G401 (cell line): Measurements from ENCODE around the gene FSTL4. TPM values are rescaled to one million over a fixed set of nuclear protein-coding genes. Genes with fewer than 3 reads are reported as not detected.

ENCODE experiments used
- DNase-seq: peaks from one replicate; pipeline ENCODE4 v3.0.0-alpha.2; 2015; ENCODE audit warnings: low spot score
- in situ Hi-C: cut with HindIII; loops from 2 replicates; pipeline ENCODE4 v1.10.0; 2016; ENCODE audit warnings: low sequenced_read_pairs, mixed read lengths
- total RNA-seq: library from RNA; depleted of rRNA; stranded (reverse); fragments of >200 nt; shearing (Covaris generic); gene quantifications from 2 replicates; pipeline ENCODE4 v1.2.3, GENCODE V29; 2014

FSTL4 gene
- total RNA-seq, 1 experiment from 2014 or later: not detected

GRCh38 chr5:133523961-133524586, 88.3 kb downstream of the FSTL4 start:
- in situ Hi-C loops: no loop called here
- DNase-seq: no peak

DNA sequence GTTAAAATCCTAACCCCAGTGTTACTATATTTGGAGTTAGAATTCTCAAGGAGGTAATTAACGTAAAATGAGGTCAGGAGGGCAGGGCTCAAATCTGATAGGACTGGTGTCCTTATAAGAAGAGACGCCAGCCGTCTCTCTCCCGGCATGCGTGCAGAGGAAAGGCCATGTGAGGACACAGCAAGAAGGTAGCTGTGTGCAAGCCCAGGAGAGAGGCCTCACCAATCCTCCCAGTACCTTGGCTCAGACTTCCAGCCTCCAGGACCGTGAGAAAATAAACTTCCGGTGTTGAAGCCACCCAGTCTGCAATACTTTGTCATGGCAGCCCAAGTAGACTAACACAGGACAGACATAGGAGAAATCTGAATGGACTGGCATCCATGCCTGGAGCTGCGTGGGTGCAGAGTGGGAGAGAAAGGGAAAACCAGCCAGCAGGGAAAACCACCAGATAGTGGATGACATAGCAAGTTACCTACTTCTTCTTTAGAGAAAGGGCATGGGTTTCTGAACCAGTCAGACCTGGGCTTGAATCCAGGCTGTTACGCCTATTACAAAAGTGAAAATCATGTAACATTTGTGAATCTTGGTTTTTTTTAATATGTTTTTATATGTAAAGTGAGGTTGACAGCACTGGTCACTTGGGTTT, 89.2 kb downstream of the FSTL4 start:
- no peak for DNase-seq
- in situ Hi-C loops: no loop called here

- no peak for DNase-seq
- in situ Hi-C loops: no loop called here
These were observed 90.5 kb downstream of the FSTL4 start for GRCh38 chr5:133521801-133522200.

- DNase-seq: peak; percentile 32
- in situ Hi-C loops: no loop called here
These were observed 91.2 kb downstream of the FSTL4 start for GRCh38 chr5:133520991-133521706.

- in situ Hi-C loops: no loop called here
- DNase-seq: no peak
These were observed 92.3 kb downstream of the FSTL4 start for GRCh38 chr5:133520062-133520461.

GRCh38 chr5:133519191-133519590, 93.2 kb downstream of the FSTL4 start:
- DNase-seq: peak; percentile 58
- in situ Hi-C loops: no loop called here

GRCh38 chr5:133514456-133514855, 97.9 kb downstream of the FSTL4 start:
- DNase-seq: no peak
- in situ Hi-C loops: no loop called here

- DNase-seq: no peak
- in situ Hi-C loops: no loop called here
These were observed 99.4 kb downstream of the FSTL4 start for GRCh38 chr5:133512896-133513295.

GRCh38 chr5:133511653-133512235, 100.6 kb downstream of the FSTL4 start:
- no peak for DNase-seq
- in situ Hi-C loops: no loop called here

DNA sequence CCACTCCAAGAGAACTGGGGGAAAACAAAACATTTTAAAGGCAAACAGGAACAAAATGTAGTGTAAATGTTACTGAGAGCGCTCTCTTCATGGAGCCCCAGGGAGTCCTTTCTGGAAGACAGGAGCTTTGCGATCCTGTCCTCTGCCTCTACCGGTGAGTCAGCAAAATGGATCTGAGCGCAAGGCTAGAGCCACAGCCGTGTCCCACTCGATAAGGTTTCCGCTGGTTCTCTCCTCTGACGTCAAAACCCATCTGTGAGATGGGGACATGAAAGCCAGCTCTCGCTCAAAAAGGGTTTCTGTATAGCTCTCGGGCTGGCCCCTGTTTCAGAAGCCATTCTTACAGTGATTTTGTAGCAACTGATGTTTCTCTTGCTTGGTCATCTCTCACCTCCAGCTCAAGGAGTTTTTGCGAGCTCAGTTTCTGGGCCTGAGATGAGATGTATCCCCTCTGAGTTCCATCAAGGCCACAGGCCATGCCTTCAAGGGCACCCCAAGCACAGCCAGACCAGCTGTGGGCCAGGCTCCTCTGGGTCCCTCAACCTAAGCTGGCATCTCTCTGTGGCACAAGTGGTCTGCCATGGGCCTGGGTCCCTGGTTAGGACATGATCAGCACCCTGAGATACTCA, 101.6 kb downstream of the FSTL4 start:
- no peak for DNase-seq
- in situ Hi-C loops: no loop called here

DNA sequence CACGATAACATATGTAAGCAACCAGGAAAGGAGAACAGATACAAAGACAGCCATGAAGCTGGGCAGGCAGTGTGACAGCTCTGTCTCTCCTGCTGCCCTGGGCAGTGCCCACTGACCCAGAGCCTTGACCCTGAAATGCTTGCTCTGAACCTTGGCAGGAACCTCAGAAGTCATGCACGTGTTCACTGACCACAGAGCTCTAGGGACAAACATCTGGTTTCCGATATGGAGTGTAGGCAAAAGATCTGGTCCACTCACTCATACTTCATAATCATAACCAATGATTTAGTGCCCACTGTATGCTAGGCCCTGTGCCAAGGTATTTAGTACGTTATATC, 102.6 kb downstream of the FSTL4 start:
- DNase-seq: no peak

GRCh38 chr5:133508845-133509741, 103.2 kb downstream of the FSTL4 start:
- in situ Hi-C loops: no loop called here
- DNase-seq: no peak

More for the DNA sequence above, 102.6 kb downstream of the FSTL4 start:
- in situ Hi-C loops: no loop called here

- in situ Hi-C loops: no loop called here
- no peak for DNase-seq
These were observed 104.0 kb downstream of the FSTL4 start for GRCh38 chr5:133508331-133508730.

GRCh38 chr5:133506181-133506580, 106.2 kb downstream of the FSTL4 start:
- DNase-seq: no peak
- in situ Hi-C loops: no loop called here

GRCh38 chr5:133503511-133503910, 108.8 kb downstream of the FSTL4 start:
- no peak for DNase-seq
- in situ Hi-C loops: no loop called here

DNA sequence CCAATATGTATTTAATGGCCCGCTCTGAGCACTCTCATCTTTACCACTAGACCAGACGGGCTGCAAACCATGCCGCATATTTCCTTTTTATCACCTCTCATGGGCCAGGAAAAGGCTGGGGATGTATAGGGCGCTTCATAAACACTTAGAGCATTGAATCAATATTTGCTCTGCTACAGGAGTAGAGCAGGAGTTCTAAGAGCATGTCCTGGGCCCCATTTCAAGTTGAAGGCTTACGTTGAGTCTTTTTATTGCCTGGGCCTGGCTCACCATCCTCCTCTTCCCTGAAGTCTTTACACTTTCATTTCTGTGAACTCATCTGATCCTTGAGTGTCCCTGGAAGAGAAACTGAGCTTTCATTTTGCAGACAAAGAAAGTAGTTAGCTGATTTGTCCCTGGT, 112.4 kb downstream of the FSTL4 start:
- no peak for DNase-seq
- in situ Hi-C loops: no loop called here

DNA sequence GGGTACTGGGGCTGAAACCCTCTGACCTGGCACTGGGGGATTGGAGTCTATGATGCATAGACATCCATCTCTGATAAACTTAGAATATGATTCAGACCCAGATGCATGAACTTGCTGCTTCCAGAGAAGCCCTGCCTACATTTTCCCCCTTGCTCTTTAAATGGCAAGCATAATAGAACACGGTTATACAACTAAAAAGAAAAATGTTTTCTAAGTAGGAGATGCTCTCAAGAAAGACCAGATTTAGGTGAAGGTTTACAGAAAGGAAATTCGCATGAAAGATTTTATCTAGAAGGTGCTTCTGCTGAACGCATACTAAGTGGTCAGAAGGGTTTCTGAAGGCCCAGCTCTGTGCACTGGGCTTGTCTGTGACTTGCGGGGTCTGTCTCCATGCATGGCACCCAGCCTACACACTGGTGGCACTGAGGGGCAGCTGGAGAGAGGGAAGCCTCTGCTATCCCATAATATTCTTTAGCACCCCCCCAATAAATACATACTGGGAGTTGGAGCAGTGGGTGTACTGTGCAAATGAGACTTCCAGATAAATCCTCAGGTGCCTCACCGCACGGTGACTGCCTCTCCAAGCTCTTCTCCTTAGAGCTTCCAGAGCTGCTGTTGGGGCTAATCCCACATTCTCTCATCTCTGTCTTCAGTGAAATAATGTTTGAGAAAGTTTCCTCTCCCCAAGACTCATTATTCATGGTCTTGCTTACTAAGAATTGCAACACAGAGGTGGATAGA, 114.6 kb downstream of the FSTL4 start:
- DNase-seq: no peak
- in situ Hi-C loops: no loop called here

DNA sequence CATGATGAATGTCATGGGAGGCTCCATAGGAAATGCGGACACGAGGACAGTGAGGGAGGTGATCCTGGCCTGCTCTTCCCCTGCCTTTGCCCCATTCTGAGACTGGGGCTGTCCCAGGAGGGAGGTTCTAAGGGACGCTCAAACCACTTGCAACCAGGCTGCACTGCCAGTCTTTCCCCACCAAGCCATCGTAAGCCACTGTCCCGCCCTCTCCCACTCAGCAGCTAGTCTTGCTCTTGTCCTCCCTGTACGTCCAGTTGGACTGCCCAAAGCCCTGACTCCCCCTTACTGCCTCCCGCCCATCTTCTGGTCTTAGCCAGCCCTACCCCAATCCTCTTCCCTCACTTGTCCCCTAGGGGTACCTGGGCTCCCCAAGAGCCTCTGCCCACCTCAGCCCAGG, 115.7 kb downstream of the FSTL4 start:
- in situ Hi-C loops: no loop called here
- no peak for DNase-seq
